GM19193 (cell line): ENCODE measurements around the gene ATG10.

Source experiments
- POLR2A ChIP-seq: IDR thresholded peaks from 4 replicates; pipeline ENCODE4 v1.6.1; 2011; ENCODE audit not compliant: insufficient read depth, insufficient read length; ENCODE audit errors: extremely low read depth

The ATG10 gene

GRCh38 chr5:82095536-82095935 is 123.7 kb downstream of the ATG10 start:
- TF ChIP-seq POLR2A, result no peak

GRCh38 chr5:82096249-82096648 is 124.4 kb downstream of the ATG10 start:
- no peak for TF ChIP-seq POLR2A

- TF ChIP-seq POLR2A, result no peak
These were observed 128.7 kb downstream of the ATG10 start for GRCh38 chr5:82100303-82101077.

- TF ChIP-seq POLR2A, result no peak
These were observed 133.0 kb downstream of the ATG10 start for GRCh38 chr5:82104872-82105271.

GRCh38 chr5:82105457-82105856 is 133.6 kb downstream of the ATG10 start:
- no peak for TF ChIP-seq POLR2A

GRCh38 chr5:82106207-82106606 is 134.4 kb downstream of the ATG10 start:
- TF ChIP-seq POLR2A, result no peak

- no peak for TF ChIP-seq POLR2A
These were observed 134.9 kb downstream of the ATG10 start for GRCh38 chr5:82106756-82107155.

GRCh38 chr5:82107267-82107666 is 135.4 kb downstream of the ATG10 start:
- TF ChIP-seq POLR2A, result no peak

GRCh38 chr5:82109013-82109412 is 137.2 kb downstream of the ATG10 start:
- no peak for TF ChIP-seq POLR2A

- no peak for TF ChIP-seq POLR2A
These were observed 139.4 kb downstream of the ATG10 start for GRCh38 chr5:82111191-82111590.

- TF ChIP-seq POLR2A, result no peak
These were observed 144.0 kb downstream of the ATG10 start for GRCh38 chr5:82115858-82116257.

GRCh38 chr5:82119889-82120288 is 148.1 kb downstream of the ATG10 start:
- no peak for TF ChIP-seq POLR2A

- TF ChIP-seq POLR2A, result no peak
These were observed 158.0 kb downstream of the ATG10 start for GRCh38 chr5:82129723-82130285.

GRCh38 chr5:82130602-82131001 is 158.8 kb downstream of the ATG10 start:
- TF ChIP-seq POLR2A, result no peak

GRCh38 chr5:82137205-82137604 is 165.4 kb downstream of the ATG10 start:
- no peak for TF ChIP-seq POLR2A

- no peak for TF ChIP-seq POLR2A
These were observed 170.5 kb downstream of the ATG10 start for GRCh38 chr5:82142217-82142841.
